ENCODE data around the gene ZEB2.

DNA sequence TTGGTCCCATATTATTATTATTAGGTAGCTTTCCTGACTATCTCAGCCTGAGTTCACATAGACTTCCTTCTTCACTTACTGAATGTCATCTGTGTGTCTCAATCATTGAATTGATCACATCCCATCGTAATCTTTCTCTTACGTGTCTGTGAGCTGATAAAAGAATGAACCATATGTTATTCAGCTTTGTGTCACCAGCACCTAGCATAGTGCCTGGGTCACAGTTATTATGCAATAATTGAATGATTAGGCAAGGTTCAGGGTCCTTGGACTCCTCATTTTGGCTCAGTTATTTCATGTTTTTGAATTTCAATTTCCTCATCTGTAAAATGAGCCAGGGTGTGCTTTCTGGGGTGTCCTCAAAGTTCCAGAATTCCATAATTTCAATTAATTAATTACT, 107.2 kb downstream of the ZEB2 start:
- TF ChIP-seq, protein P1, sequence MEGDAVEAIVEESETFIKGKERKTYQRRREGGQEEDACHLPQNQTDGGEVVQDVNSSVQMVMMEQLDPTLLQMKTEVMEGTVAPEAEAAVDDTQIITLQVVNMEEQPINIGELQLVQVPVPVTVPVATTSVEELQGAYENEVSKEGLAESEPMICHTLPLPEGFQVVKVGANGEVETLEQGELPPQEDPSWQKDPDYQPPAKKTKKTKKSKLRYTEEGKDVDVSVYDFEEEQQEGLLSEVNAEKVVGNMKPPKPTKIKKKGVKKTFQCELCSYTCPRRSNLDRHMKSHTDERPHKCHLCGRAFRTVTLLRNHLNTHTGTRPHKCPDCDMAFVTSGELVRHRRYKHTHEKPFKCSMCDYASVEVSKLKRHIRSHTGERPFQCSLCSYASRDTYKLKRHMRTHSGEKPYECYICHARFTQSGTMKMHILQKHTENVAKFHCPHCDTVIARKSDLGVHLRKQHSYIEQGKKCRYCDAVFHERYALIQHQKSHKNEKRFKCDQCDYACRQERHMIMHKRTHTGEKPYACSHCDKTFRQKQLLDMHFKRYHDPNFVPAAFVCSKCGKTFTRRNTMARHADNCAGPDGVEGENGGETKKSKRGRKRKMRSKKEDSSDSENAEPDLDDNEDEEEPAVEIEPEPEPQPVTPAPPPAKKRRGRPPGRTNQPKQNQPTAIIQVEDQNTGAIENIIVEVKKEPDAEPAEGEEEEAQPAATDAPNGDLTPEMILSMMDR (IDR thresholded peaks at IDR 0.05), result no peak
- no peak for TF ChIP-seq POLR2A (IDR thresholded peaks at IDR 0.05)
